GM06990 (cell line): ENCODE results near the gene PALLD.
"Not testable (repeated sequence)": the region's sequence is repeated elsewhere in the genome, so short reads cannot be mapped to it uniquely, and the experiment has no call there.

Experiments
- DNase-seq: peaks from one replicate; pipeline ENCODE4 v3.0.0-alpha.2; 2011; ENCODE audit not compliant: insufficient read length; ENCODE audit errors: extremely low read depth
- H3K27me3 ChIP-seq: replicated peaks from 2 replicates; pipeline ENCODE4 v1.6.0; 2011; ENCODE audit warnings: low read length; ENCODE audit not compliant: control insufficient read depth, insufficient read depth
- H3K36me3 ChIP-seq: 2 replicates; pipeline ENCODE4 v1.5.1; 2011; ENCODE audit warnings: low read length; ENCODE audit not compliant: control insufficient read depth, insufficient read depth
- H3K4me3 ChIP-seq: replicated peaks from 2 replicates; pipeline ENCODE4 v1.5.1; 2011; ENCODE audit warnings: low read depth, mild to moderate bottlenecking, control low read depth, low read length
- CTCF ChIP-seq: IDR thresholded peaks from 2 replicates; pipeline ENCODE4 v1.5.1; 2011; ENCODE audit warnings: low read length, control low read depth, mild to moderate bottlenecking, inconsistent platforms; ENCODE audit not compliant: insufficient read depth, poor library complexity, severe bottlenecking

The PALLD gene

GRCh38 chr4:168802222-168802621 is 305.4 kb downstream of the PALLD start:
- no peak for TF ChIP-seq CTCF
- Histone ChIP-seq H3K4me3 (no peak overlapping the region), H3K36me3 (no peaks in the 10 kb centered on the region), H3K27me3 (no peaks in the 10 kb centered on the region)
- no peak for DNase-seq

- H3K27me3 ChIP-seq, DNase-seq, H3K36me3 ChIP-seq, H3K4me3 ChIP-seq: not testable (repeated sequence)
Measured at GRCh38 chr4:168803052-168803451, 306.2 kb downstream of the PALLD start.

- H3K36me3 ChIP-seq, result no peaks in the 10 kb centered on the region
- no peak overlapping the region for H3K4me3 ChIP-seq
- TF ChIP-seq CTCF, result no peak
- no peak for DNase-seq
- H3K27me3 ChIP-seq, result no peaks in the 10 kb centered on the region
Measured at GRCh38 chr4:168803732-168804131, 306.9 kb downstream of the PALLD start.

GRCh38 chr4:168804146-168804545 is 307.3 kb downstream of the PALLD start:
- DNase-seq, result no peak
- H3K27me3 ChIP-seq, result no peaks in the 10 kb centered on the region
- TF ChIP-seq CTCF, result no peak
- no peak overlapping the region for H3K4me3 ChIP-seq
- no peaks in the 10 kb centered on the region for H3K36me3 ChIP-seq

GRCh38 chr4:168805341-168805740 is 308.5 kb downstream of the PALLD start:
- TF ChIP-seq CTCF, result no peak
- DNase-seq, result no peak

GRCh38 chr4:168806247-168806646 is 309.4 kb downstream of the PALLD start:
- not testable (repeated sequence) for H3K27me3 ChIP-seq, H3K4me3 ChIP-seq, H3K36me3 ChIP-seq, DNase-seq

More at GRCh38 chr4:168805341-168805740, 308.5 kb downstream of the PALLD start:
- Histone ChIP-seq H3K27me3 (no peaks in the 10 kb centered on the region), H3K36me3 (no peaks in the 10 kb centered on the region), H3K4me3 (no peak overlapping the region)

GRCh38 chr4:168811207-168811606 is 314.4 kb downstream of the PALLD start:
- Histone ChIP-seq H3K4me3 (no peak overlapping the region), H3K36me3 (no peaks in the 10 kb centered on the region), H3K27me3 (0 out of 2 replicates have a peak, but pooled peaks cover 1% of the 10 kb centered on the region)
- DNase-seq, result no peak
- no peak for TF ChIP-seq CTCF
